HepG2 (cell line): ENCODE results near the gene SETD1A. TPM values are rescaled to one million over a fixed set of nuclear protein-coding genes. Genes with fewer than 3 reads are reported as not detected.

ENCODE experiments used
- ARID2 ChIP-seq: sonication (generic); formaldehyde crosslinking; IDR thresholded peaks from 2 replicates; pipeline ENCODE4 v1.8.1; 2022; ENCODE audit warnings: mild to moderate bottlenecking, missing genetic modification reagents, borderline replicate concordance
- ATF5 ChIP-seq: sonication (generic); formaldehyde crosslinking; IDR thresholded peaks from 2 replicates; pipeline ENCODE4 v1.4.0; 2020; ENCODE audit warnings: mild to moderate bottlenecking, low read depth, missing genetic modification reagents
- CEBPG ChIP-seq: IDR thresholded peaks from 2 replicates; pipeline ENCODE4 v1.6.1; 2016
- CHD4 ChIP-seq: fragments of 200-600 bp; sonication (generic); IDR thresholded peaks from 2 replicates; pipeline ENCODE4 v1.7.0; 2017; ENCODE audit warnings: mild to moderate bottlenecking, low read length, borderline replicate concordance
- IKZF1 ChIP-seq: fragments of 450-650 bp; IDR thresholded peaks from 2 replicates; pipeline ENCODE4 v1.7.1; 2016
- KLF13 ChIP-seq: sonication (generic); formaldehyde crosslinking; IDR thresholded peaks from 2 replicates; pipeline ENCODE4 v1.4.0; 2020; ENCODE audit warnings: mild to moderate bottlenecking, missing genetic modification reagents
- MTF1 ChIP-seq: sonication (generic); formaldehyde crosslinking; IDR thresholded peaks from 2 replicates; pipeline ENCODE4 v1.5.0; 2020; ENCODE audit warnings: missing genetic modification reagents
- NCOA1 ChIP-seq: sonication (generic); formaldehyde crosslinking; IDR thresholded peaks from 2 replicates; pipeline ENCODE4 v1.9.0; 2021; ENCODE audit warnings: missing genetic modification reagents
- PBX3 ChIP-seq: sonication (generic); formaldehyde crosslinking; IDR thresholded peaks from 2 replicates; pipeline ENCODE4 v1.8.1; 2023; ENCODE audit warnings: missing genetic modification reagents, inconsistent platforms, borderline replicate concordance
- PRDM15 ChIP-seq: sonication (generic); formaldehyde crosslinking; IDR thresholded peaks from 2 replicates; pipeline ENCODE4 v1.4.0; 2020; ENCODE audit warnings: missing genetic modification reagents
- ZNF142 ChIP-seq: sonication (generic); formaldehyde crosslinking; IDR thresholded peaks from 2 replicates; pipeline ENCODE4 v1.4.0; 2020; ENCODE audit warnings: missing genetic modification reagents
- ZNF205 ChIP-seq: IDR thresholded peaks from 2 replicates; pipeline ENCODE4 v1.6.1; 2018; ENCODE audit warnings: missing biosample characterization, missing genetic modification reagents
- ZNF225 ChIP-seq: sonication (generic); formaldehyde crosslinking; IDR thresholded peaks from 2 replicates; pipeline ENCODE4 v1.4.0; 2020; ENCODE audit warnings: mild to moderate bottlenecking, missing genetic modification reagents
- ZNF234 ChIP-seq: sonication (generic); formaldehyde crosslinking; conservative IDR thresholded peaks from 2 replicates; pipeline ENCODE4 v1.5.1; 2020; ENCODE audit warnings: mild to moderate bottlenecking, missing genetic modification reagents
- ZNF569 ChIP-seq: sonication (generic); formaldehyde crosslinking; IDR thresholded peaks from 2 replicates; pipeline ENCODE4 v1.5.0; 2020; ENCODE audit warnings: mild to moderate bottlenecking, missing genetic modification reagents, moderate library complexity, borderline replicate concordance
- ZNF703 ChIP-seq: sonication (generic); formaldehyde crosslinking; IDR thresholded peaks from 2 replicates; pipeline ENCODE4 v1.5.1; 2020; ENCODE audit warnings: missing genetic modification reagents, mild to moderate bottlenecking, moderate library complexity, borderline replicate concordance
- polyA plus RNA-seq, 8 experiments: library from polyadenylated mRNA; depleted of rRNA in 3 of 8; stranded (reverse) in 7 of 8; unstranded in 1 of 8; fragments of >200 nt; fragmentation: Illumina TruSeq in 4 of 8; extraction: Trizol in 4 of 8; gene quantifications; 2 replicates each; pipeline versions ENCODE4 v1.2.1 to v1.2.3, GENCODE V29; 2011 to 2016; ENCODE audit warnings: low read depth in 4 of 8, missing spikeins in 1 of 8, mixed read lengths in 1 of 8; ENCODE audit not compliant: insufficient read depth in 1 of 8
- total RNA-seq, 5 experiments: library from RNA; depleted of rRNA; stranded (reverse); fragments of >200 nt; fragmentation: Illumina TruSeq; extraction: Trizol; gene quantifications; 2 replicates each; pipeline ENCODE4 v1.2.3, GENCODE V29; 2016; ENCODE audit warnings: low read depth in 1 of 5

Gene SETD1A
- total and polyA plus RNA-seq, 2 of the 13 experiments (the other 11 are each of a cell fraction or from before 2014, with no cell fraction given), result 3.8 to 5.6 TPM

- TF ChIP-seq PBX3 (CRISPR knock-in tag), result no peak
- TF ChIP-seq ZNF225 (CRISPR knock-in tag), result no peak
- no peak for TF ChIP-seq MTF1 (CRISPR knock-in tag)
- TF ChIP-seq ZNF569 (CRISPR knock-in tag), result no peak
- no peak for TF ChIP-seq CHD4
- TF ChIP-seq ZNF205 (CRISPR knock-in tag), result no peak; the same call in 1 of the 2 replicates
- no peak for TF ChIP-seq ZNF703
- TF ChIP-seq PRDM15, result no peak
- no peak for TF ChIP-seq ATF5 (CRISPR knock-in tag)
- no peak for TF ChIP-seq ZNF234 (CRISPR knock-in tag)
- no peak for TF ChIP-seq IKZF1
- TF ChIP-seq CEBPG, result no peak
- no peak for TF ChIP-seq ZNF142 (CRISPR knock-in tag)
- TF ChIP-seq NCOA1, result no peak
- TF ChIP-seq ARID2 (CRISPR knock-in tag), result no peak
- no peak; the same call in 1 of the 2 replicates for TF ChIP-seq KLF13 (CRISPR knock-in tag)
Observed at GRCh38 chr16:30998852-30999761, 41.6 kb downstream of the SETD1A start (continued).
